Esophagus squamous epithelium (tissue), 5 donors: ENCODE data around the gene DLST. TPM values are rescaled to one million over a fixed set of nuclear protein-coding genes. Genes with fewer than 3 reads are reported as not detected.
A peak's percentile ranks its signal among the peaks of the same experiment; 100 is the strongest.

Source experiments
- DNase-seq: peaks from one replicate; lab custom pipeline; 2025; lab: John Stamatoyannopoulos, UW
- H3K27ac ChIP-seq, 4 donors: fragments of 200-600 bp; sonication (generic); one replicate each; pipeline ENCODE4 v1.5.1; 2016 to 2019; ENCODE audit warnings: mild to moderate bottlenecking in 1 of 4
- H3K27me3 ChIP-seq, 4 donors: fragments of 200-600 bp; sonication (generic); 1 replicate in 3 of 4; 2 replicates in 1 of 4; pipeline versions ENCODE4 v1.5.1 to v1.6.0; 2017 to 2021; ENCODE audit warnings: antibody characterized with exemption in 1 of 4
- H3K36me3 ChIP-seq, 3 donors: fragments of 200-600 bp; sonication (generic); one replicate each; pipeline ENCODE4 v1.5.1; 2016 to 2019
- H3K4me1 ChIP-seq, 3 donors: fragments of 200-600 bp; sonication (generic); one replicate each; pipeline ENCODE4 v1.5.1; 2017 to 2019
- H3K4me3 ChIP-seq, 4 donors: fragments of 200-600 bp; sonication (generic); 1 replicate in 3 of 4; 2 replicates in 1 of 4; pipeline ENCODE4 v1.5.1; 2016 to 2019; ENCODE audit warnings: mild to moderate bottlenecking in 2 of 4, moderate library complexity in 1 of 4
- H3K9me3 ChIP-seq, 3 donors: fragments of 200-600 bp; sonication (generic); one replicate each; pipeline ENCODE4 v1.5.1; 2016 to 2019
- CTCF ChIP-seq, 6 experiments: fragments of 450-650 bp in 4 of 6; fragments of 200-600 bp in 2 of 6; sonication (generic) in 2 of 6; IDR thresholded peaks; one replicate each; pipeline ENCODE4 v1.5.1; 2016 to 2019; ENCODE audit warnings: antibody characterized with exemption in 6 of 6, mild to moderate bottlenecking in 4 of 6, moderate library complexity in 4 of 6
- POLR2A ChIP-seq, 4 donors: fragments of 450-650 bp; IDR thresholded peaks; one replicate each; pipeline ENCODE4 v1.6.1; 2017; ENCODE audit warnings: antibody characterized with exemption in 4 of 4, mild to moderate bottlenecking in 4 of 4, moderate library complexity in 3 of 4
- WGBS, 2 donors: methylation state at CpG; one replicate each; pipeline ENCODE4 v1.1.5; 2018; 5-methylcytosine and 5-hydroxymethylcytosine counted together
- intact Hi-C: fragments of 100-400 bp; cut with DNase I; formaldehyde crosslinking; loops from one replicate; pipeline ENCODE4 v1.15.0; 2022
- total RNA-seq, 4 donors: library from RNA; depleted of rRNA; stranded (reverse); fragments of >200 nt; gene quantifications; one replicate each; pipeline ENCODE4 v1.1.0, GENCODE V29; 2016
- donor health status: DM: yes; HTN: yes; CAD: no.

Gene DLST
- total RNA-seq, 4 donors from 2014 or later = 54.9 to 87.0 (median 69.0) TPM

GRCh38 chr14:74907744-74908143, 26.0 kb downstream of the DLST start:
- H3K36me3 ChIP-seq = peaks cover 5 to 45% (median 5%) of the 10 kb centered on the region in 3 donors
- H3K9me3 ChIP-seq = no peaks in the 10 kb centered on the region
- H3K4me1 ChIP-seq = peaks cover 13 to 65% (median 40%) of the 10 kb centered on the region in 3 donors
- H3K4me3 ChIP-seq = no peak overlapping the region
- TF ChIP-seq POLR2A (IDR thresholded peaks at IDR 0.05) (no peak), CTCF (IDR thresholded peaks at IDR 0.05) (no peak)
- H3K27ac ChIP-seq = peak overlapping the region in 1 of 4 donors; percentile 14
- intact Hi-C loops = no loop called here
- H3K27me3 ChIP-seq = no peaks in the 10 kb centered on the region
- 32 to 63% methylated on average over 2 to 5 of the region's 6 CpGs for whole genome bisulfite sequencing, 2 donors
- no peak for DNase-seq

- DNase-seq = no peak
- peaks cover 0 to 34% (median 0%) of the 10 kb centered on the region in 3 donors for H3K36me3 ChIP-seq
- H3K4me3 ChIP-seq = no peak overlapping the region
- TF ChIP-seq CTCF (IDR thresholded peaks at IDR 0.05) (no peak), POLR2A (IDR thresholded peaks at IDR 0.05) (no peak)
- H3K27me3 ChIP-seq = no peaks in the 10 kb centered on the region
- no peaks in the 10 kb centered on the region for H3K9me3 ChIP-seq
- peaks cover 13 to 74% (median 46%) of the 10 kb centered on the region in 3 donors for H3K4me1 ChIP-seq
- no peak overlapping the region for H3K27ac ChIP-seq
- intact Hi-C loops = no loop called here
- WGBS, 2 donors = 76 to 80% methylated on average over 4 to 5 of the region's 9 CpGs
These were observed 27.2 kb downstream of the DLST start for GRCh38 chr14:74908861-74909341.

- Histone ChIP-seq H3K9me3 (no peaks in the 10 kb centered on the region), H3K36me3 (peaks cover 0 to 28% (median 0%) of the 10 kb centered on the region in 3 donors), H3K27me3 (no peaks in the 10 kb centered on the region), H3K4me3 (no peak overlapping the region), H3K4me1 (peaks cover 16 to 80% (median 51%) of the 10 kb centered on the region in 3 donors), H3K27ac (no peak overlapping the region)
- WGBS, 2 donors = 85% methylated on average over 4 of the region's 14 CpGs; no CpG with 5 or more reads in 1 of the 2 donors
- TF ChIP-seq CTCF (IDR thresholded peaks at IDR 0.05) (no peak), POLR2A (IDR thresholded peaks at IDR 0.05) (no peak)
- DNase-seq = no peak
- intact Hi-C loops = no loop called here
These were observed 27.8 kb downstream of the DLST start for GRCh38 chr14:74909501-74909900.

- Histone ChIP-seq H3K27ac (peak overlapping the region in 1 of 4 donors; percentile 31), H3K9me3 (no peaks in the 10 kb centered on the region), H3K4me1 (peaks cover 16 to 83% (median 51%) of the 10 kb centered on the region in 3 donors), H3K36me3 (peaks cover 0 to 24% (median 0%) of the 10 kb centered on the region in 3 donors), H3K4me3 (no peak overlapping the region), H3K27me3 (no peaks in the 10 kb centered on the region)
- no peak for TF ChIP-seq POLR2A (IDR thresholded peaks at IDR 0.05)
- TF ChIP-seq CTCF (IDR thresholded peaks at IDR 0.05) = no peak
- 83 to 86% methylated on average over 5 to 8 of the region's 10 CpGs for WGBS, 2 donors
- intact Hi-C loops = loop anchor here (10.0 kb wide), 1 partner anchor 175 kb away; no protein-coding TSS in a partner anchor
- DNase-seq = no peak
These were observed 28.2 kb downstream of the DLST start for GRCh38 chr14:74909911-74910310.

- no peaks in the 10 kb centered on the region for H3K9me3 ChIP-seq
- peak overlapping the region in 1 of 4 donors; percentile 31 for H3K27ac ChIP-seq
- H3K4me3 ChIP-seq = no peak overlapping the region
- peaks cover 0 to 17% (median 0%) of the 10 kb centered on the region in 3 donors for H3K36me3 ChIP-seq
- peaks cover 16 to 83% (median 48%) of the 10 kb centered on the region in 3 donors for H3K4me1 ChIP-seq
- intact Hi-C loops = loop anchor here (10.0 kb wide), 1 partner anchor 174 kb away; no protein-coding TSS in a partner anchor
- DNase-seq = no peak
- 29 to 45% methylated on average over 6 to 10 of the region's 10 CpGs for WGBS, 2 donors
- H3K27me3 ChIP-seq = no peaks in the 10 kb centered on the region
- TF ChIP-seq CTCF (IDR thresholded peaks at IDR 0.05) = no peak
- no peak for TF ChIP-seq POLR2A (IDR thresholded peaks at IDR 0.05)
These were observed 28.8 kb downstream of the DLST start for GRCh38 chr14:74910556-74910955.
